Measurements from ENCODE around the gene PHACTR3.
A peak's percentile ranks its signal among the peaks of the same experiment; 100 is the strongest.

Gene PHACTR3

DNA sequence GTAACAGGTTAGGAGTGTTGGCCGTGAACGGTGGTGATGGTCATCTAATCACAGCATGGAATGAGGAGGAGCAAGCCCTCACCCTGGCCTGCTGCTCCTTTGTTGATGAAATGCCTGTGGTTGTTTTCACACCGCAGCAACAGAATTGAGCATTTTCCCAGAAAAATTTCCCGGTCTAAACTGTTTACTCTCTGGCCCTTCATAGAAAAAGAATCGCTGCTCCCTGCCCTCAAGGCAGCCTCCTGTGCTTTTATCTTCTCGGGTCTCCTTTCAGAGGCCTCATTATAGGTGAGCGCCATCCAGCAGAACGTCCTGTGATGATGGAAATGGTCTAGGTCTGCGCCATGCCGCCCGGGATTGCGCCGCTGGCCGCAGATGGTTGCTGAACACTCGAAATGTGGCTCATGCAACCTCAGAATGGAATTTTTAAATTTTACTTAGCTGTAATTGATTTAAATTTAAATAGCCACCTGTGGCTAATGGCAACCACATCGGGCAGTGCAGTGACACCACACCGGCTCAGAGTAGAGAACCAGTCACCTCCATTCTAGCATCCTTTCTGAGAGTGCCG lies 30.2 kb downstream of the PHACTR3 start:
- H3K27ac Mint-ChIP-seq: no peak overlapping the region
- no peaks in the 10 kb centered on the region for H3K36me3 Mint-ChIP-seq (ENCODE audit: low read depth)
- H3K4me1 Mint-ChIP-seq: no peaks in the 10 kb centered on the region
- TF ChIP-seq CTCF (IDR thresholded peaks at IDR 0.05; ENCODE audit: unreplicated experiment in 3 of 3): no peak
- peaks cover 86% of the 10 kb centered on the region for H3K27me3 Mint-ChIP-seq (ENCODE audit: low read depth)
- no peaks in the 10 kb centered on the region for H3K9me3 Mint-ChIP-seq
- H3K4me3 Mint-ChIP-seq: no peak overlapping the region

GRCh38 chr20:59636766-59637370 lies 32.5 kb downstream of the PHACTR3 start:
- no peak for TF ChIP-seq CTCF (IDR thresholded peaks at IDR 0.05; ENCODE audit: unreplicated experiment in 3 of 3)
- Mint-ChIP-seq H3K4me3 (no peak overlapping the region), H3K36me3 (ENCODE audit: low read depth) (no peaks in the 10 kb centered on the region), H3K9me3 (no peaks in the 10 kb centered on the region), H3K27ac (no peak overlapping the region), H3K4me1 (no peaks in the 10 kb centered on the region), H3K27me3 (ENCODE audit: low read depth) (peaks cover 77% of the 10 kb centered on the region)

DNA sequence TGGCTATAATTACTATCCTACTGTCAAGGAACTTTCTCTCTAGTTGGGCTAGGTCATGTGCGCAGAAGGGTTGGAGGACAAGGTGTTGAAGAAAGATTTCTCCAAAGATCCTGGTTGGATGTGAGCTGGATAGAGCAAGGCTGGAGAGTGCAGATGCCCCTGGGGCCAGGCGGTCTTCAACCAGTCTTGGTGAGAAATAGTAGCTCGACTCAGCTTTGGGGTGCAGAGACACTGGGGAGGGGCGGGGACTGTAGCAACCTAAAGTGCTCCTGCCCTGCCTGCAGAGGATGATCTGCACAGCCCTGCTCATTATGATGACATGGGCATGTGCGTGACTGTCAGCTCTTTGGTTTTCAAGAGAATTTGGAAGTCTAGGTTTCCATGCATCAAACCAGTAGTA lies 35.9 kb downstream of the PHACTR3 start:
- Mint-ChIP-seq H3K4me3 (no peak overlapping the region), H3K4me1 (peaks cover 7% of the 10 kb centered on the region), H3K27ac (no peak overlapping the region), H3K9me3 (peaks cover 6% of the 10 kb centered on the region), H3K27me3 (ENCODE audit: low read depth) (peaks cover 67% of the 10 kb centered on the region), H3K36me3 (ENCODE audit: low read depth) (no peaks in the 10 kb centered on the region)
- no peak for TF ChIP-seq CTCF (IDR thresholded peaks at IDR 0.05; ENCODE audit: unreplicated experiment in 3 of 3)

- Mint-ChIP-seq H3K36me3 (ENCODE audit: low read depth) (no peaks in the 10 kb centered on the region), H3K9me3 (peaks cover 25% of the 10 kb centered on the region), H3K4me1 (peaks cover 14% of the 10 kb centered on the region), H3K4me3 (no peak overlapping the region), H3K27me3 (ENCODE audit: low read depth) (peaks cover 50% of the 10 kb centered on the region), H3K27ac (no peak overlapping the region)
- no peak for TF ChIP-seq CTCF (IDR thresholded peaks at IDR 0.05; ENCODE audit: unreplicated experiment in 3 of 3)
Observed at GRCh38 chr20:59643615-59644061, 39.3 kb downstream of the PHACTR3 start.

DNA sequence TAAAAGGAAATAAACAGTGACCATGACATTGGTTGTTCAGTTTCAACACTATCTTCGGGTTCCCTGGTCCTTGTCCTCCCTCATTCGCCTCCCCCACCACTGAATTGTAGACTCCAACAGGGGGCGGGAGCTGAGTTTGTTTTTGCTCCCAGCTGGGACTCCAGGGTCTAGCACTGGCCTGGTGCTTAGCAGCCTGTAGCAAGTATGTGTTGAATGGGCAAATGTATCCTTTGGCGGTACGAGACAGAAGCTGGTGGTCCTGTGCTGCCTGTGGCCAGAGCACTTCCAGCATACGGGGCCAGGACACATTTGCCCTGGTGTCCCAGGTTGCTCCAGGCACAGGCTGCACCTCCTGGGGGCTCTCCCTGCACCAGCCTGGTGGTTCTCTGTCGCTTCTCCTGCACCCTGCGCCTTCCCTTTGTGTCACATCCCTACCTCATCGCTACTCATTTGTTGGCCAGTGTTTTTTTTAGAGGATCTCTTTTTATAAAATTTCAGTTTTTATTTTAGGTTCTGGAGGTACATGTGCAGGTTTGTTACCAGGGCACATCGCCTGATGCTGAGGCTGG lies 40.1 kb downstream of the PHACTR3 start:
- TF ChIP-seq CTCF (IDR thresholded peaks at IDR 0.05; ENCODE audit: unreplicated experiment in 3 of 3): no peak
- peaks cover 48% of the 10 kb centered on the region for H3K27me3 Mint-ChIP-seq (ENCODE audit: low read depth)
- H3K36me3 Mint-ChIP-seq (ENCODE audit: low read depth): no peaks in the 10 kb centered on the region
- peaks cover 28% of the 10 kb centered on the region for H3K9me3 Mint-ChIP-seq
- no peak overlapping the region for H3K4me3 Mint-ChIP-seq
- no peak overlapping the region for H3K27ac Mint-ChIP-seq
- H3K4me1 Mint-ChIP-seq: peaks cover 14% of the 10 kb centered on the region

- TF ChIP-seq CTCF (IDR thresholded peaks at IDR 0.05; ENCODE audit: unreplicated experiment in 3 of 3): no peak
- Mint-ChIP-seq H3K4me1 (peaks cover 14% of the 10 kb centered on the region), H3K4me3 (no peak overlapping the region), H3K27ac (peak overlapping the region in 1 of 3 experiments; percentile 25), H3K27me3 (ENCODE audit: low read depth) (peaks cover 43% of the 10 kb centered on the region), H3K36me3 (ENCODE audit: low read depth) (no peaks in the 10 kb centered on the region), H3K9me3 (peaks cover 28% of the 10 kb centered on the region)
Observed at GRCh38 chr20:59645271-59645670, 40.9 kb downstream of the PHACTR3 start.
